ENCODE results near the gene PTPA. TPM values are rescaled to one million over a fixed set of nuclear protein-coding genes. Genes with fewer than 3 reads are reported as not detected.

PTPA gene
- total and polyA plus RNA-seq, 9 of the 15 experiments (the other 6 are each of a cell fraction or from before 2014, with no cell fraction given): 1.7 to 121 (median 72.6) TPM

GRCh38 chr9:129068990-129069861 lies 42.0 kb upstream of the PTPA start (continued):
- TF ChIP-seq CUX1 (CRISPR knock-in tag; IDR thresholded peaks at IDR 0.05) (peak; percentile 84; the same call in 1 of the 2 replicates), ZNF3 (CRISPR knock-in tag; IDR thresholded peaks at IDR 0.05) (no peak), ZNF449 (CRISPR knock-in tag; IDR thresholded peaks at IDR 0.05) (no peak; the same call in 1 of the 2 replicates), CCAR2 (IDR thresholded peaks at IDR 0.05; ENCODE audit: low read depth, low read length) (no peak), SMARCC2 (IDR thresholded peaks at IDR 0.05; ENCODE audit: low read depth) (peak; percentile 94), POLR3A (IDR thresholded peaks at IDR 0.05; ENCODE audit: borderline replicate concordance, extremely low read depth, insufficient read depth, insufficient read length) (no peak), ZNF561 (CRISPR knock-in tag; conservative IDR thresholded peaks at IDR 0.05) (no peak), TSC22D4 (tag; IDR thresholded peaks at IDR 0.05) (no peak), CREB3 (tag; conservative IDR thresholded peaks at IDR 0.05; ENCODE audit: low read depth) (peak; percentile 92), ZFP30 (CRISPR knock-in tag; IDR thresholded peaks at IDR 0.05; ENCODE audit: borderline replicate concordance) (no peak), HOXB6 (CRISPR knock-in tag; IDR thresholded peaks at IDR 0.05; ENCODE audit: borderline replicate concordance) (no peak), POLR2G (IDR thresholded peaks at IDR 0.05; ENCODE audit: low read depth, low read length) (peak; percentile 67), MAFF (IDR thresholded peaks at IDR 0.05; ENCODE audit: low read length) (no peak), MCM2 (IDR thresholded peaks at IDR 0.05; ENCODE audit: low read depth) (no peak), SMAD1 (IDR thresholded peaks at IDR 0.05; ENCODE audit: low read depth, low read length, partially characterized antibody) (peak; percentile 91), ARID3A (IDR thresholded peaks at IDR 0.05; ENCODE audit: borderline replicate concordance, low read depth, low read length) (no peak), ZNF212 (CRISPR knock-in tag; IDR thresholded peaks at IDR 0.05) (no peak), TAL1 (IDR thresholded peaks at IDR 0.05) (peak; percentile 99)
